ENCODE measurements around the gene BEST4.
"Not testable (repeated sequence)": the region's sequence is repeated elsewhere in the genome, so short reads cannot be mapped to it uniquely, and the experiment has no call there.

BEST4 gene

DNA sequence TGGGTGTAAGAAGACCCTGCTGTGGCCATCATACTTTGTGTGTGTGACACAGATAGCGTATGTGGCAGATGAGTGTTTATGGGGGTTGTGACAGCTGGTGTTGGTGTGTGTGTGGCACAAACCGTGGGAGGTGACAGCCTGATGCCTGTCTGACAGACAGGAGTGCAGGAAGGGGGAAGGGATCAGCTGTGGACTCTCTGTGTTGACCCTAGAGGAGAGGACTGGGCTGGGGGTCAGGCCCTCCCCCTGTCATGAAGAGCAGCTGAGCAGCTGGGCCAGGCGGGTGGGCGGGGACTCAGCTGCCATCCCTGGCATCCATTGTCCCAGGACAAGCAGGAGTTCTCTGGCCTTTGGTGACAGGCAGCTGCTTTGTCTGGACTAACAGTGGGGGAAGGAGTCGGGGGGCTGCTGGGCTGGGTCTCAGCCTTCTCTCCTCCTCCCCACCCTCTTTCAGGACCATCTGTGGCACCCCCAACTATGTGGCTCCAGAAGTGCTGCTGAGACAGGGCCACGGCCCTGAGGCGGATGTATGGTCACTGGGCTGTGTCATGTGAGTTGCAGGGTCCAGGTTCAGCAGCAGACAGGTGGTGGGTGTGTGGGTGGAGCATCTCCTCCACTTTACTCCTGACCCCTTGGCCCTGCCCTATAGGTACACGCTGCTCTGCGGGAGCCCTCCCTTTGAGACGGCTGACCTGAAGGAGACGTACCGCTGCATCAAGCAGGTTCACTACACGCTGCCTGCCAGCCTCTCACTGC is 14.5 kb upstream of the BEST4 start:
- DNase-seq (ENCODE audit: low read depth, low spot score): no peak

DNA sequence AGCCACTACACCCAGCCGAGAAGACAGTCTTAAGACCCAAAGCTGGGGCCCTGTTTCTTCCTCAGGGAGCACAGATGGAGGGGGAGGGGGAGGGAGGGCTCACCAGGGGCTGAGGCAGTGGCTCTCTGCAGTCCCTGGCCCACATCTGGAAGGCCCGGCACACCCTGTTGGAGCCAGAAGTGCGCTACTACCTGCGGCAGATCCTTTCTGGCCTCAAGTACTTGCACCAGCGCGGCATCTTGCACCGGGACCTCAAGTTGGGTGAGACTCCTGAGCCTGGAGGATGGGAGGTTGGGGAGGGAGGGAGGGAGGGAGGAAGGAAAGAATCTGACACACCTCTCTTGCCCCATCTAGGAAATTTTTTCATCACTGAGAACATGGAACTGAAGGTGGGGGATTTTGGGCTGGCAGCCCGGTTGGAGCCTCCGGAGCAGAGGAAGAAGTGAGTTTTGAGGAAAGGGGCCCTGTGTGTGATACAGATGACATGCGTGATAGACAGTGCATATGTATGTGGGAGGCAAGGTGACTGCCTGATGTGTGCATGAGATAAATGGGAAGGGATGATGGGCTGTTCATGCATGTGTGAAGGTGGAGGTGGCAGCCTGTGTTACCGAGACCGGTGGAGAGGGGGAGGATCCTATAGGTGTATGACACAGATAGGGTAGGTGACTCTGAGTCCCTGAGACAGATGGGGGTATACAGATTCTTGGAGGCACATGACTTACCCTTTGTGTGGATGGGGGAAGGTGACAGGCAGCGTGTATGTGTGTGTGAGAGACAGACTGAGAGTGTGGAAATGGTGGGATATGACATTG is 13.7 kb upstream of the BEST4 start:
- peak; percentile 39 for DNase-seq (ENCODE audit: low read depth, low spot score)

DNA sequence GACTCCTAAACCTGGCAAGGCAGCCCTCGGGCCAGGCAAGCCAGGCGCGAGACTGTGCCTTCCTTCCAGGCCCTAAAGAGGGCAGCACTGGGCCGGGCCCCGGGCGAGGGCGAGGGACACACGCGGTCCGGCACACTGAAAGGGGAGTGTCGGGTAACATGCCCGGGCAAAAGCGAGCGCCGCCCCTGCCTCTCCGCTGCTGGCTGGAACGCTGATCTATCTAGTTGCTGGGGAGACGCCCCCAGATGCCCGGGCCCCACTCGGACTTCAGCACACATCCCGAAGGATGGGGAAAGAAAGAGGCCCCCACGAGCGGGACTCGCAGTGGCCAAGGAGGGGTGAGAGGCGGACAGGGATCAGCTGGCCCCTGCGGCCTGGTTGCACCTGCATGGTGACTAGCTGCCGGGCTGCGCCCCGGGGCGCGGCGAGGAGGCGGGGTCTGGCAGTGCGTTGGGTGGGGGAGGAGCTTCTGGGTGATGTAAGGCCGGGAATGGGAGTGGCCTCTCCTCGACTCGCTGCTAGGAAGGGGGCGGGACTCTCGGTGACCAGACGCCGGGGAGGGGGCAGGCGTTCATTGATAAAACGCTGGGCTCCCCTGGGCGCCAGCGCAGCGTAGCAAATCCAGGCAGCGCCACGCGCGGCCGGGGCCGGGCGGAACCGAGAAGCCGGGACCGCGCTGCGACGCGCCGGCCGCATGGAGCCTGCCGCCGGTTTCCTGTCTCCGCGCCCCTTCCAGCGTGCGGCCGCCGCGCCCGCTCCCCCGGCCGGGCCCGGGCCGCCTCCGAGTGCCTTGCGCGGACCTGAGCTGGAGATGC is 12.0 kb upstream of the BEST4 start, which contains the start of gene PLK3:
Gene PLK3, plus strand, starts transcription at position 608 of the 815 bp plus-strand sequence. Its CDS starts 87 bp downstream, at position 695.
- DNase-seq (ENCODE audit: low read depth, low spot score): peak; percentile 99

DNA sequence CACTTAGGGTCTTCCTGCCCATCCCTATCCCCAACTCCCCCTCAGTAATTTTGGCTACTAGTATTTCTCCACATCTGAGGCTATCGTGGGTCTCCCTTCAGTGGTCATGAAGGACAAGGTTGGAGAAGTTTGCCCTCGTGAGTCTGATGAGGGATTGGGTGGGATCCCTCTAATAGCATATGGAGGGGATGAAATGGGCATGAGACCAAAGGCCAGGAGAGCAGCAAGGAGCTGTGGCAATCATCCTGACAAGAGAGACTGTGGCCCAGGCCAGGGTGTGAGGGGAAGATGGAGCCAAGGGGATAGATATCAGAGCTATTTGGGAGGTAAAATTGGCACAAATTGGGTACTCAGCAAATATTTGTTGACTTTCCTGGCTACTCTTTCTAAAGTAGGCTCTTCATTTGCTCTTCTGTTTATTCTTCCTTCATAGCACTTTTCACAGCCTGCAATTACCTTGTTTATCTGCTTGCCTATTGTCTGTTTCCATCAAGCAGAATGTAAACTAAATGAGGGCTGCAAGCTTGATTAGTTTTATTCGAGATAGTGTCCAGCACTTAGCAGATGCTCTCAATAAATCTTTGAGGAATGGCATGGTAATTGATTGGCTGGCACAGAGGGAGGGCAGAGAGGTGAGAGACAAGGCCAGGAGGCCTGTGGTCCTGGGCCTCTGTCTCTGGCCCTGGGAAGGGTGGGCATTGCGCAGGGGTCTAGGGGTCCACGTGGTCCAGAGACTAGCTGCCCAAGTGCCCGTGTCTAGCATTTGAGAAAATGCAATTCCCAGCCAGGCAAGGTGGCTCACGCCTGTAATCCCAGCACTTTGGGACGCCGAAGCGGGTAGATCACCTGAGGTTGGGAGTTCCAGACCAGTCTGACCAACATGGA is 10.8 kb upstream of the BEST4 start:
- no peak for DNase-seq (ENCODE audit: low read depth, low spot score)

DNA sequence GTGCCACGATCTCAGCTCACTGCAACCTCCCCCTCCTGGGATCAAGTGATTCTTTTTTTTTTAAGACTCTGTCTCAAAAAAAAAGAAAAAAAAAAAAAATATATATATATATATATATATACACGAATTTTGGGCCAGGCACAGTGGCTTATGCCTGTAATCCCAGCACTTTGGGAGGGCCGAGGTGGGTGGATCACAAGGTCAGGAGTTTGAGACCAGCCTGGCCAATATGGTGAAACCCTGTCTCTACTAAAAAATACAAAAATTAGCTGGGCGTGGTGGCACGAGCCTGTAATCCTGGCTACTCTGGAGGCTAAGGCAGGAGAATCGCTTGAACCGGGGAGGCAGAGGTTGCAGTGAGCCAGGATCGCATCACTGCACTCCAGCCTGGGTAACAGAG is 9.9 kb upstream of the BEST4 start:
- not testable (repeated sequence) for DNase-seq (ENCODE audit: low read depth, low spot score)

DNA sequence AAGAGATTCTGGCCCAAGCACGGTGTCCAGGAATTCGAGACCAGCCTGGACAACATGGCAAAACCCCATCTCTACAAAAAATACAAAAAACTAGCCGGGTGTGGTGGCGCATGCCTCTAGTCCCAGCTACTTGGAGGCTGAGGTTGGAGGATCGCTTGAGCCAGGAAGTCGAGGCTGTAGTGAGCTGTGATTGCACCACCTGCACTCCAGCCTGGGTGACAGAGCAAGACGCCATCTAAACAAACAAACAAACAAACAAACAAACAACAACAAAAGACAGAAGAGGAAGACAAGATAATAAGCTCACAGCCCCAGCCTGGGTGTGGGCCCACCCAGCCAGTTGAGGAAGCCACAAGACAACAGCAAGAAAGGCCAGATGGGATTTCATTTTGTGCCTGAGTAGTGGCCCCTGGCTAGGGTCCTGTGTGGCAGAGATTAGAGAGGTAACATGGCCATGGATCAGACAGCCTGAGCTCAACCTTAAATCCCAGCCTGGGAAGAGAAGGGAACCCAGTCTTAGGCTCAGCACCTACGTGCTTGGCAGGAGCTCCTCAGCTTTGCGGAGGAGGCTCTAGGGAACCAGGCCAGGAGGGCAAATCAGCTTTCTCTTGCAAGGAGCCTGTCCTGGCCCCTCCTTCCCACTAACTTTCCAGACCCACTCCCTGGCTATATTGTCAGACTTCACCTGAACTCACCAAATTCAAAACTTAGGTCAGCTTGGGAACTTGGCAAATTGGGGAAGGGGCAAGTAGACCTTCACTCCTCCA is 4.9 kb upstream of the BEST4 start:
- DNase-seq (ENCODE audit: low read depth, low spot score): no peak

DNA sequence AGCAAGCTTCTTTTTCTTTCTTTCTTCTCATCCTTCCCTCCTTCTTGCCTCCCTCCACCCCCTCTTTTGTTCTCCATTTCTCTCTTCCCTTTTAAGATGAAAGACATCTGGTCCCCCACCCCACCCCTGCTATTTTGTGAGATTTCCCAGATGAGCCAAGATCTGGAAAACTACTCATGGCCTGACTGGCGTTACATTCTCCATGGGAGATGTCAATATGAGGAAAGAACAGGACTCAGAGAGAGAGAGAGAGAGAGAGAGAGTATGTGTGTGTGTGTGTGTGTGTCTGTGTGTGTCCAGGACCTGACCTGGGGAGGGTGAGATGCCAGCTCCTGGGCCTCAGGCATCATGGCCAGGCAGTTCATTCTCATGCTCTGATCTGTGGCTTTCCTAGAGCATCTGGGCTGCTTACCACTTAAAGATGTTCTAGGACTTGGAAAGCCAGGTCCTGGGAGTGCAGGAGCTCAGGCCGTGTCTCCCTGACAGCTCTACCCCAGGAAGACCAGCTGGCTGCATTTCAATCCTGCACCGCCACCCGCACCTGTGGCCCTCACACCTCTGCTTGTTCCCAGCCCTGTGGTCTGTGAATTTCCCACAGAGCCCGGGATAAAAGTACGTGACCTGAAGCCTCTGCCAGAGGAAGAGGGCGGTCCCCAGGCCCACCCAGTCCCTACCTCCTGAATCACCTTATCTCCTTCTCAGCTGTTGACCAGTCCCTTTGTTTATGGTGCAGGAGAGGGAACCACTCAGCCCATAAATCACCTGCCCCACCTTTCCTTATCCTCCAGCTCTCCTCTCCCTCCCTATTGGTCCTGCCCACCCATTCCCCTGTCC is 3.2 kb upstream of the BEST4 start:
- DNase-seq (ENCODE audit: low read depth, low spot score): no peak

DNA sequence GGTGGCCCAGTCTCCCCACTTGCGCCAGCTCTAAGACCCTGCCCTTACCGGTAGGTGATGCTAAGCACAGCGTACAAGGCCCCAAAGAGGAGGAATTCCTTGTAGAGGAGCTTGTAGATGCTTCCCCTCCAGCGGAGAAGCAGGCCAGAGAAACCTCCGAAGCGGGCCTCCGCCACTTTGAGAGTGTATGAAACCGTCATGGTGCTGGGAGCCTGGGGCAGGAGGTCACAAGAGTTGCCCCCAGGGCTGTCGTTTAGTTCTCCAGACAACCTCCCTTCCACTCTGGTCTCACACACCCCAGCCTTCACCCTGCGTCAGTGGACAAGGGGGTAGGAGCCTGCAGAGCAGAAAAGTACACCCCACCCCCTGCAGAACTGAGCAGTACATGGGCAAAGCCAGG is 464 bp downstream of the BEST4 start:
- no peak for DNase-seq (ENCODE audit: low read depth, low spot score)

DNA sequence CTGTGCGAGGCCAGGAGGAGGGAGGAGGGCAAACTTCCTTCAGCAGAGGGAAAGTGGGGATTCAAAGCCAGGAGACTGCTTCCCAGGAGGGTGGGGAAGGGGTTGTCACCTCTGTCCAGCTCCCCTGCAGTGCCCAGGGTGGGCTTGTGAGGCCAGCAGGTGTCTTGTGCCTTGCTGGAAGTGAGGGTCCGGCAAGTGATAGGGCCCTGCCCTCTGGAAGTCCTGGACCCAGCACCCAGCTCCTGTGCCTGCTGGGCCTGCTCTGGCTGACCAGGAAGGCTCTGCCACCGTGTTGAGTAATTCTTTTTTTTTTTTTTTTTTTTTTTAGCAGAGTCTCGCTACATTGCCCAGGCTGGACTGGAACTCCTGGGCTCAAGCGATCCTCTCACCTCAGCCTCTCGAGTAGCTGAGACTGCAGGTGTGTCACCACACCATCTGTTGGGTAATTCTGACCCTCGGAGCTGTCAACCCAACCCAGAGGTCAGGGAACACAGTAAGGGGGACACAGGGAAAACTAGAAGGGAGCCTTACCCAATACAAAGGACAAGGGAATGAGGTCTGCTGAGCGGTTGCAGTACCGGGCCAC is 1.0 kb downstream of the BEST4 start:
- no peak for DNase-seq (ENCODE audit: low read depth, low spot score)

DNA sequence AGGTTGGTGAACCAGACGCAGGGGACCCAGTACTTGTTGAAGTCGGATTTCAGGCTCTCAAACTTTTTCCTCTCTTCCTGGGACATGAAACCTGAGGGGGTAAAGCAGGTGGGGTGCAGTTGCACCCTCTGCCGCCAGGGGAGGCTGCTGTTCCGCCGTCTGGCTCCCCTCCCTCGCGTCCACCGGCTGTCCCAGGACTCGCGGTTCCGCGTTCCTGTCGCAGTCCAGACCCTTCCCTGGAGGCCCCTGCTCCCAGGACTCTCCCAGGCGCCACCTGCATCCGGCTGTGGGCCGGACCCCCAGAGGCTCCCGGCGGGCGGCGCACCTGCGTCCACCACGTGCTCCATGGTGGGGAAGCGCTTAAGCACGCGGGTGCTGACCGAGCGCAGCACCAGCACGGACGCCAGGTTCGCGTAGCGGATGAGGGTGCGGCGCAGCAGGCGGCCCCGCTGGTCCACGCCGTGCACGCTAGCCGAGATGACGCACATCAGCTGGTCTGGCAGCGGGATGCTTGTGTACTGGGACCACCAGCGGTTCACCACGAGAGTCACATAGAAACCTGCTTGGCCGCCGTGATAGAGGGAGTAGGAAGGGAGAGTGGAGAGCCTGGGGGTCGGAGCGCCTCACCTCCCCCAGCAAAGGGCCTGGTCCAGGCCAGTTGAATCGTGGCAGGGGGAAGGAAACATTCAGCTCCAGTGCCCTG is 1.7 kb downstream of the BEST4 start:
- peak; percentile 82 for DNase-seq (ENCODE audit: low read depth, low spot score)

DNA sequence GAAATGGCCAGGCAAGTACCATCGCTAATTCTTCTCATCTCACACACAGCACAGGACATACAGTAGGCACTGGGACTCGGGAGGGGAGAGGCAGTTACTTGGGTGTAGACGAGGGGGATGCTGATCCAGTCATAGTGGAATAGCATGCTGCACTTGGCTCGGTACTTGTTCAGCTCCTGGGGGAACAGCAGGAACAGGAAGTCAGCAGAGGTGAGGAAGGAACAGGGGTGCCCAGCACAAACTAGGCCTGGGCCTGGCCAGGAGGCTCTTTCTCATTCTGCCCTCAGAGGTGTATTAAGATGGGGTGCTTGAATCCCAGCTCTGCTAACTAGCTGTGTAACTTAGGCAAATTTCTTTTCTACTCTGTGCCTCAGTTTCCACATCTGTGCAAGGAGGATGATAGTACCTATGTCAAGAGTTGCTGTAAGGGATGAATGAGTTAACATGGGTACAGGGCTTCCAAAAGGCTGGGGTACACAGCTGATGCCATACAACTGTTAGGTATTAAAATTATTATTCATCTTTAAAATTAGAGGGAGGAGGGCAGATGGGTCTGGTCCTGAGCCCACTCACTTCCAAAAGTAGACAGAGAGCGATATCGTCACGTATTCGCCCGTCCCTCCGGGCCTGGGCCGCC is 2.4 kb downstream of the BEST4 start:
- no peak for DNase-seq (ENCODE audit: low read depth, low spot score)

DNA sequence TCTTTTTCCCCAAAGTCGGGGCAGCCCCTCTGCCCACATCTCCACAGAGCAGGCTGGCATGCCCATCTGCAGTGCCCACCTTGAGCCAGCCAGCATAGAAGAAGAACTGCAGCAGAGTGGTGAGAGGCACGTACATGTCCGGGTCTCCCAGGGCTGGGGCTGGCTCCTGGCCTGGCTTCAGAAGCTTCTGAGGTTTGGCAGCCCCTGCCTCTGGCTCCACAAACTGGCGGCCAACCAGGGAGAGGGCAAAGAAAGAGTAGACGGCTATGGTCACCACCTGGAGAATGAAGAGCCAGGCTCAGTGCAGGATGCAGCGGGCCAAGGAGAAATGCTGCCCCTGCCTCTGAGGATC is 3.0 kb downstream of the BEST4 start:
- peak; percentile 68 for DNase-seq (ENCODE audit: low read depth, low spot score)

DNA sequence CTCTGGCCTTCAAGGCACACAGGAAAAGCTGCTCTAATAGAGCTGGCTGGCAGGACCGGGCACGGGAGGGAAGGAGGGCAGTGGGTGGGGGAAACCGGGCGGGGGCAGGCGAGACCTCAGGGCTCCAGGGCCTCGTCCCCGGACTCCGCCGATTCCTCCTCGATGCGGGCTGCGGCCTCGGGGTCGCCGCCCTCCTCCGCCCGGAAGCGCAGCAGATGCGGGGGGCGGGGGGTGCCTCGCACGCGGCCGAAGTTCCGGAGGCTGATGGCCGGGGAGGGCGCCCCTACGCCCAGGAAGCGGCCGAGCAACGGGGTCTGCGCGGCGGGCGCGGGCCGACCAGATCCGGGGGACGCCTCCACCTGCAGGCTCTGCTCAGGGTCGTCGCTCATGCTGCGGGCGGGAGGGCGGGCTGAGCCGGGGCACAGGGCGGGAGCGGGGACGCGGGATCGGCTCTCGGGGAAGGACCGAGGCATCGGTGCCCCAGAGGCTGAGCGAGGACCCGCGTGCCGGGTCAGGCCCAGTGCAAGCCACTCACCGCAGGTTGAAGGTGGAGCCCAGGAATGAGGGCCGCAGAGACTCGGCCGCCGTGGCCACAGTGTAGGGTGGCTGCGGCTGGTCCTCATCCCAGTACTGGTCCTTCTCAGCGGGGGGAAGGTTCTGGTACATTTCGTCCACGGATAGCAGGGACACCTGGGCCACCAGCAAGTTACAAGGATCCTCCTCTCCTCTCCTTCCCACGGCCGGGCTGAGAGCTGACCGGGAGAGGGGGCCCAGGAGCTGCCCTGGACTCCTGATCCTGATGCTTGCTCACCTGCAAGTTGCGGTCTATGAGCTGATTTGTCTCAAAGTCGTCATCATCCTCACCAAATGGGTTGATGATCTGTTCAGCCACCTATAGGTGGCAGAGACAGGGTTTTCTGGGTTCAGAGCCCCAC is 3.6 kb downstream of the BEST4 start:
- peak; percentile 45 for DNase-seq (ENCODE audit: low read depth, low spot score)

DNA sequence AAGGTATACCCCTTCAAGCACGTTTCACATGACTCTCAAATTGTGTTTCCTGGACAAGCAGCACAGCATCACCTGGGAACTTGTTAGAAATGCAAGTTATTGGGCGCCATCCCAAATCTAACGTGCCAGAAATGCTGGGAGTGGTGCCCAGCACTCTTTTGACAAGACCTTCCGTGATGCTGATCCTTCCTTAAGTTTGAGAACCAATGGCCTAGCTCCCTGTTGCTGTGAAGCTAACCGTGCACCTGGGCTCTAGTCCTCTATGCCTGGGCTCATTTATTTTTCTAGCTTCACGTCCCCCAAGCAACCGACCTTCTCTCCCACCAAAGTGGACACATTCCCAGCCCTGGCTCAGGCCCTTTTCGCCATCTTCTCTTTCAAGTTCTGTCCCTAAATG is 4.3 kb downstream of the BEST4 start:
- DNase-seq (ENCODE audit: low read depth, low spot score): peak; percentile 63

DNA sequence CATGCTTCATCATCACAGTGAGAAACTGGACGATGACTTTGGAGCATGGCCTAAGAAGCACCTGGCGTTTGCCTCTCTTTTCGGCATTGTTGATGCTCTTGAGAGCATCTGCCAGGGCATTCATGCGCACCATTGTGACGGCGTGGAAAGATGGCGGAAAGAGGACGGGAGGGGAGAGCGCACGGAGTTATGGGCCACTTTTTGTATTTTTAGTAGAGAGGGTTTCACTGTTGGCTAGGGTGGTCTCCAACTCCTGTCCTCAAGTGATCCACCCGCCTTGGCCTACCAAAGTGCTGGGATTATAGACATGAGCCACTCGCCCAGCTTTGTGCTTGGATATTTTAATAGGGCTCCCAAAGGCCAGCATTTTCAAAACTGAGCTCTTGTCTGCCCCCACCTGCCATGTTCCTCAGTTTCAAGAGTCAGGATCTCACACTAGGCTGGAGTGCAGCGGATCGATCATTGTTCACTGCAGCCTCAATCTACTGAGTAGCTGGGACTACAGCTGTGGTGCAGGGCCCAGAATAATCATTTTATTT is 7.3 kb downstream of the BEST4 start:
- no peak for DNase-seq (ENCODE audit: low read depth, low spot score)

DNA sequence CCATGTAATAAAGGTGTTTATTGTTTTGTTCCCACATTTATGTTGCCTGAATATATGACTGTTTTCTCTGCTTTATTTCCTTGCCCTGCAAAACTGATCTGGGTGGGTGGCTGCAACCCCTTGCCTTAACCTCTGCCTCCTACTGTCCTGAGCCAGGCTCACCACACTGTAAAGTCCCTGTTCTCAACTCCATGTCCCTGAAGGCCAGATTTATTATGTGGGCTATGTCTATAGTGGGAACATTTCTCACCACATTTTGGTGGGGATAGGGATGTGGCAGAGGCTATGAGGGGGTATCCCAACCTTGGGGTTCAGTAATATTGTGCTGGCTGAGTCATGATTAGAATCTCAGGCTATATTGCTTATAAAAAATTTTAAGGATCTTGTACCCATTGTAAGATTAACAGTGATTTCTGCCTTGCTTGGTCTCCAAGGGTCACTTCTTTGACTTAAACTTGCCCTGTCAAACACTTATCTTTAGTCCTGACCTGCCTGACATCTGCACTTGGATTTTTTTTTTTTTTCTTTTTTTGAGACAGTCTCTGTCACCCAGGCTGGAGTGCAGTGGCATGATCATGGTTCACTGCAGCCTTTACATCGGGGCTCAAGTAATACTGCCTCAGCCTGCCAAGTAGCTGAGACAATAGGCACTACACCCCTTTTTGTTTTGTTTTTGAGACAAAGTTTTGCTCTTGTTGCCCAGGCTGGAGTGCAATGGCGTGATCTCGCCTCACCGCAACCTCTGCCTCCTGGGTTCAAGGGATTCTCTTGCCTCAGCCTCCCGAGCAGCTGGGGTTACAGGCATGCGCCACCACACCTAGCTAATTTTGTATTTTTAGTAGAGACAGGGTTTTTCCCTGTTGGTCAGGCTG is 9.0 kb downstream of the BEST4 start:
- DNase-seq (ENCODE audit: low read depth, low spot score): no peak
